Measurements from ENCODE around the gene CDK6.

CDK6 gene

DNA sequence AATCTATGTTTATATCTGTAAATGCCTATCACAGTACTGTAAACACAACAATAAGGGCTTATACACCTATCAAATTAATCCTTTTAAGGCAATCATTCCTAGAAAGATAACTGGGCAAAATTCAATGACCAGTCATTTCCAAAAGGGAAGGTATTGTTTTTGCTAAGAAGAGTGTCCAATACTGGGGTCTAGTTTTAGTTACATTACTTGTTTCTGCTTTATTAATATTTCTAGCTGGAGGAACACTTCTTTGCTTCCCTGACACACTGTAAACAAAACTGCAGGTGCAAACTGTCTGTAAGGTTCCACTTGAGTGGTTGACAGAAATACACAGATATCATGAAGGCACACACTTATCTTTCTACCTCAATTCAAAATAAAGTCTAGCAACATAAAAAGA is 162.0 kb downstream of the CDK6 start:
- no peak overlapping the region for H3K4me3 ChIP-seq (ENCODE audit: low read depth, low read length)
- TF ChIP-seq, protein P1, sequence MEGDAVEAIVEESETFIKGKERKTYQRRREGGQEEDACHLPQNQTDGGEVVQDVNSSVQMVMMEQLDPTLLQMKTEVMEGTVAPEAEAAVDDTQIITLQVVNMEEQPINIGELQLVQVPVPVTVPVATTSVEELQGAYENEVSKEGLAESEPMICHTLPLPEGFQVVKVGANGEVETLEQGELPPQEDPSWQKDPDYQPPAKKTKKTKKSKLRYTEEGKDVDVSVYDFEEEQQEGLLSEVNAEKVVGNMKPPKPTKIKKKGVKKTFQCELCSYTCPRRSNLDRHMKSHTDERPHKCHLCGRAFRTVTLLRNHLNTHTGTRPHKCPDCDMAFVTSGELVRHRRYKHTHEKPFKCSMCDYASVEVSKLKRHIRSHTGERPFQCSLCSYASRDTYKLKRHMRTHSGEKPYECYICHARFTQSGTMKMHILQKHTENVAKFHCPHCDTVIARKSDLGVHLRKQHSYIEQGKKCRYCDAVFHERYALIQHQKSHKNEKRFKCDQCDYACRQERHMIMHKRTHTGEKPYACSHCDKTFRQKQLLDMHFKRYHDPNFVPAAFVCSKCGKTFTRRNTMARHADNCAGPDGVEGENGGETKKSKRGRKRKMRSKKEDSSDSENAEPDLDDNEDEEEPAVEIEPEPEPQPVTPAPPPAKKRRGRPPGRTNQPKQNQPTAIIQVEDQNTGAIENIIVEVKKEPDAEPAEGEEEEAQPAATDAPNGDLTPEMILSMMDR (IDR thresholded peaks at IDR 0.05; ENCODE audit: low read depth, low read length) = no peak
- DNase-seq (ENCODE audit: low read depth) = no peak

GRCh38 chr7:92671505-92672169 is 164.7 kb downstream of the CDK6 start:
- DNase-seq (ENCODE audit: low read depth) = no peak
- no peak for TF ChIP-seq MYC (IDR thresholded peaks at IDR 0.05; ENCODE audit: low read depth, low read length)
- TF ChIP-seq MAX (IDR thresholded peaks at IDR 0.05; ENCODE audit: low read depth, low read length) = no peak
- TF ChIP-seq, protein P1 (IDR thresholded peaks at IDR 0.05; ENCODE audit: low read depth, low read length) = no peak
- no peak for TF ChIP-seq POLR2A (IDR thresholded peaks at IDR 0.05; ENCODE audit: extremely low read depth, insufficient read length)
- no peak overlapping the region for H3K4me3 ChIP-seq (ENCODE audit: low read depth, low read length)

DNA sequence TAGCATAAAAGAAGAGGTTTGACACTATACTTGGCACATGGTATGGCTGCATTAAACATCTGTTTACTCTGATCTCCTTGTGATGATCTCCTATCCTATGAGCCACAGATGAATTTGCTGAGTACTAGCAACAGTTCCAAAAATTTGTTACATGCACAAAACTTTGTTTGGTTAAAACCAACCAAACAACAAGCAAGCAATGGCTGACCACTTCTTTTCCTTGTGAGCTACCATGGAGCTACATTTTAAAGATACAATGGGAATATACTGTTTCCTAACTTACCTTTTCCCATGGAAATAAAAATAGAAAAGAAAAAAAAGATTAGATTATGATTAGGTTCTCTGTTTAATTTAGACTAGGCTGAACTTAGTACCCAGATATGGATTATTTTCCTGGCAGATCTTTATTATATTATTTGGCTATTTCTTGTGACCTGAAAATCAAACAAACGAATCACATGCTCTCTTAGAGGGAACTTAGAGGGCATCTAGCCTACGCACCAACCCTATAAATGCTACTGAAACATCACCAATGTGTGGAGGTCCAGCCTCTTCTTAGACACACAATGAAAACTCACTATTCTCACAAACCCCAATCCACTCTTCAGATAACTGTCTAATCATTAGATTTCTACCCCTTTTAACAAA is 166.0 kb downstream of the CDK6 start:
- H3K4me3 ChIP-seq (ENCODE audit: low read depth, low read length) = no peak overlapping the region
- TF ChIP-seq, protein P1 (IDR thresholded peaks at IDR 0.05; ENCODE audit: low read depth, low read length) = no peak
- no peak for TF ChIP-seq MYC (IDR thresholded peaks at IDR 0.05; ENCODE audit: low read depth, low read length)
- DNase-seq (ENCODE audit: low read depth) = no peak

DNA sequence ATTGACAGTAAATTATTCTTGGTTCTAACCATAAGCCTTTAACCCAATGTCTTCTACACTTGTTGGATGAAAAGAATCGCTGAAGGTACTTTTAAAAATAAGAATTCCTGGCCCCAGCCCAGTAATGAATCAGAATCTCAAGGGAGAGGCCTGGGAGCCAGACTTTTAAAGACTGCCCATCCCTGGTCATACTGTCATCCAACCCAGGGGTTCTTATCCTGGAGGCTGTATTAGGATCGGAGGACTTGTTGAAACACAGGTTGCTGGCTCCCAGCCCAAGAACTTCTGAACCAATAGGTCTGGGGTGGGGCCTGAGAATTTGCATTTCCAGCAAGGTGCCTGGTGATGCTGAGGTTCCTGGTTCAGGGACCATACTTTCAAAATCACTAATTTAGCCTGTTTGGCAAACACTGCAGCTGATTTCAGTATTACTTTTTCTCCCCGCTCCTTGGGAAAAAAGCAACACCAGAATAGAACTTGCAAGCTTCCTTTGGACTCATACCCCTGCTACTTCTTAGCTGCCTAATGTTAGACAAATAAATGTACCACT is 166.7 kb downstream of the CDK6 start:
- TF ChIP-seq POLR2A (IDR thresholded peaks at IDR 0.05; ENCODE audit: extremely low read depth, insufficient read length) (no peak), MYC (IDR thresholded peaks at IDR 0.05; ENCODE audit: low read depth, low read length) (no peak)
- TF ChIP-seq, protein P1 (IDR thresholded peaks at IDR 0.05; ENCODE audit: low read depth, low read length) = no peak
- no peak overlapping the region for H3K4me3 ChIP-seq (ENCODE audit: low read depth, low read length)
- no peak for DNase-seq (ENCODE audit: low read depth)

DNA sequence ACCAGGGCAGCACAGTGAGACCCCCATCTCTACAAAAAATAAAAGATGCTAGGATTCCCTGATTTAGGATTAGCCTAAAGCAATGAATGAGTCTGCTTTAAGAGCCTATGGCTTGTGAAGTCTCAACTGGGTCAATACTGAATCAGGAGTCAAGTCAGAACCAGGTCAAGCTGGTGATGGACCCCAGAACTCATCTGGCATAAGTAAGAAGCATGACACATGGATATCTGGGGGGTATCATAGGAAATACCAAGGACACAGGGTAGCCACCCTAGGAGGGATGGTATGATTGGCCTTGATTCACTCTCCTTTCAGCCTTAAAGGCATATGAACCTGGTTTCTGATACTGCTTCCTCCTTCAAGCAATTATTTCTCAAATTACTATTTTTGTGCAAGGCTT is 167.8 kb downstream of the CDK6 start:
- no peak overlapping the region for H3K4me3 ChIP-seq (ENCODE audit: low read depth, low read length)
- DNase-seq (ENCODE audit: low read depth) = no peak
- TF ChIP-seq, protein P1 (IDR thresholded peaks at IDR 0.05; ENCODE audit: low read depth, low read length) = no peak
- no peak for TF ChIP-seq POLR2A (IDR thresholded peaks at IDR 0.05; ENCODE audit: extremely low read depth, insufficient read length)
- TF ChIP-seq MAX (IDR thresholded peaks at IDR 0.05; ENCODE audit: low read depth, low read length) = no peak
- TF ChIP-seq MYC (IDR thresholded peaks at IDR 0.05; ENCODE audit: low read depth, low read length) = no peak

Data from NB4 (cell line).